NCI-H1105 (cell line): ENCODE data around the gene ACSL6.

Source experiments
- DNase-seq: peaks from one replicate; lab custom pipeline; 2025; lab: John Stamatoyannopoulos, UW

ACSL6 gene

DNA sequence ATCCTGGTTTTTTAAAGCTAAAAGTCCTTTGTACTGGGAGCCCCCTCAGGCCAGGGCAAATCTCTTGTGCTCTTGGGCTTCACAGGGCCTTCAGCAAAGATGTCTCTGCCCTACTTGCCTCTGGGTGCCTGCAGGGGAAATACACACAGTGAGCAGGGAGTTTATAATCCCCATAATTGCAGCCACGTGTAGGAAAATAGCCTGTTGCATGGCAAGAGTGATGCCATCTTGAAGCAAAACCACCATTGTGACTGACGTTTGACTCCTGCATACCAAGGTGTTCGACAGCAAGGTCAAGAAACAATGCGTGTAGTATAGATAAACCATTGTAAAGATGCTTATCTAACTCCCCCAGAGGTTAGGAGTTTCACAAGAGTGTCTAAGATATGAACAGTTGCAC, 37.6 kb upstream of the ACSL6 start:
- DNase-seq, result no peak

- no peak for DNase-seq
These were observed 35.4 kb upstream of the ACSL6 start for GRCh38 chr5:132046880-132047299.

DNA sequence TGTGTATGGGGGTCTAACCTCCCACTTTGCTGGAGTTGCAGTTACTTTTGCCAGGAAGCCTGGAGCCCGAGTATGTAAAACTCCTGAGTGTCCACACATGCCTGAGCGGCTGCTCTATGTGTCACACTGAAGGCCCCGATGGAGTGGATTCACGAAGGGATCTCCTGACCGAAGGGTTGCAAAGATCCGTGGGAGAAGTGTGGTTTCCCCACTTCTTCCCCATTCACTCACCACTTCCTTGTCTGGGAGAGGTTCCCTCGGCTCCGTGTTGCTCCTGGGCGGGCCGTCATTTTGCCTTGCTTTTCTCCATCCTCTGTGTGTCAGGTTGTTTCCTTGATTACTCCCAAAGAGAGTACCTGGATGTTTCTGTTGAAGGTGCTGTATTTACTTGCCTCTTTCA, 32.7 kb upstream of the ACSL6 start:
- DNase-seq, result no peak

- no peak for DNase-seq
These were observed 25.9 kb upstream of the ACSL6 start for GRCh38 chr5:132037353-132037752.

GRCh38 chr5:132033122-132033521, 21.7 kb upstream of the ACSL6 start:
- DNase-seq, result no peak

GRCh38 chr5:132032196-132032595, 20.7 kb upstream of the ACSL6 start:
- no peak for DNase-seq

- no peak for DNase-seq
These were observed 19.2 kb upstream of the ACSL6 start for GRCh38 chr5:132030610-132031009.

GRCh38 chr5:132029609-132030330, 18.3 kb upstream of the ACSL6 start:
- DNase-seq, result no peak

- DNase-seq, result no peak
These were observed 15.6 kb upstream of the ACSL6 start for GRCh38 chr5:132027027-132027426.

- DNase-seq, result no peak
These were observed 15.1 kb upstream of the ACSL6 start for GRCh38 chr5:132026516-132027008.

DNA sequence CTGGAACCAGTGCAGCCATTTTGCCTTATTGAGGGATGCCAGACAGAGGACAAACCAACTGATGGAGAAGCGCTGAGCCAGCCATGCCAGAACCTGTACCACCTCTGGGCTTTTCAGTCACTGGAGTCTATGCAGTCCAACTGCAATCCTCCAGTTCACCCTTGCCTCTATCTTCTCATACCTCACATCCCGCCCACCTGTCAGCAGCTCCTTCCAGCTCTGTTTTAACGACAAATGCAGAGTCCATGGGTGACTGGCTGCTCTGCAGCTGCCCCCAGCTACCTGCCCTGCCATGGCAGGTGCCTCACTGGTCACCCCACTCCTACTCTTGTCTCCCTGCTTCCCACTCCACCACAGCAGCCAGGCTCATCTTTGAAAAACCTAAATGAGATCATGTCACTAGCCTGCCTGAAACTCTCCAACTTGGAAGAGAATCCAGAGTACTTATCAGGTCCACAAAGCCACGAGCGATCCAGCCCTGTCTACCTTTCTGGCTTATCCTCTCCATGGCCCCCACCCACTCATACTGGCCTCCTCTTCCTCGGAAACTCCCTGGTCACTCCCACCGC, 14.0 kb upstream of the ACSL6 start:
- DNase-seq, result no peak

- DNase-seq, result no peak
These were observed 13.4 kb upstream of the ACSL6 start for GRCh38 chr5:132024789-132025402.

GRCh38 chr5:132024117-132024435, 12.6 kb upstream of the ACSL6 start:
- no peak for DNase-seq

- no peak for DNase-seq
These were observed 12.0 kb upstream of the ACSL6 start for GRCh38 chr5:132023258-132024116.

GRCh38 chr5:132022737-132023136, 11.3 kb upstream of the ACSL6 start:
- DNase-seq, result no peak

GRCh38 chr5:132021654-132022053, 10.2 kb upstream of the ACSL6 start:
- DNase-seq, result no peak

GRCh38 chr5:132020568-132021339, 9.3 kb upstream of the ACSL6 start:
- DNase-seq, result no peak

GRCh38 chr5:132019857-132020555, 8.5 kb upstream of the ACSL6 start:
- DNase-seq, result no peak

DNA sequence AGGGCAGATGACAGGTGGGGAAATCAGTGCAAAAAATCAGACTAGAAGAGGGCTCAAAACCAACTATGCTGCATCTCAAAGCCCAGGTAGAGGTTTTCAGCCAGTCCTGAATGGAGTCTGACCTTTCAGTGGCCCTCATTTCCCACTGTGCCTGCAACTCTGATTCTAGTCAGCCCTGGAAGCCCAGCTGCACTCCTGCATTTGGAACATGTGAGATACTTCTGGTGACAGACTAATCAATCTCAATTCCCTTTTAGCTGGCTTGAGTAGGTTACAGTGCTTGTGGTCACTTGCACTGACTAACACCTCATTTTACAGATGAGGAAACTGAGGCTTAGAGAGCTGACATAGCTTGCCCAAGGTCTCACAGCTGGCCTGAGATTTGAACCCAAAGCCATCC, 7.9 kb upstream of the ACSL6 start:
- DNase-seq, result no peak

- DNase-seq, result no peak
These were observed 6.5 kb upstream of the ACSL6 start for GRCh38 chr5:132017738-132018625.
